Activated CD4-positive, CD25-positive, alpha-beta regulatory T cell treated with anti-CD3 and anti-CD28 coated beads, Interleukin-2, amount 50 U/mL, for 24 hours (primary cell): ENCODE data around the gene DZIP1L.
A peak's percentile ranks its signal among the peaks of the same experiment; 100 is the strongest.

Experiments
- ATAC-seq, 2 donors: fragments of 150-1000 bp; cut with Tn5 transposase; one replicate each; pipeline ENCODE4 v1.10.0; 2021; ENCODE audit warnings: mild to moderate bottlenecking in 1 of 2, moderate library complexity in 1 of 2

DZIP1L gene

GRCh38 chr3:138066383-138066782 lies 49.0 kb downstream of the DZIP1L start:
- ATAC-seq: peak; percentile 68 to 74

GRCh38 chr3:138065949-138066348 lies 49.5 kb downstream of the DZIP1L start:
- no peak for ATAC-seq

DNA sequence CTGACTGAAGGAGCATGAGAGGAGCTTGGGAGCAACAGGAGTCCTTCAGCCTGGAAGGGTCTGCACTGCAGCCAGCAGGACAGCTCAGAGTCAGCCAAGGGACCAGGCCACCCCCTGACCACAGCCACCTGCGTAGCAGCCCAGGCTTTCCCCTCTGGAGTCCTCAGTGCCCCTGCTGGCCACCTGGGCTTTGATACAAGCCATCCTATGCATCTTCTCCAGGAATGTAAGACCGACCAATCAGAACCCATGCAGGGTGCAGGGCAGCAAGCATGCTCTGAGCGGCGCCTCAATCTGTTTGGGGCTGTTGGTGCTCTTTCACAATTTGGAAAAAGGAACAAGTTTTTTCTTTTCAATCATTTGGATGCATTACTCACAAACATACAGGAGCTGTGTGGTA lies 52.0 kb downstream of the DZIP1L start:
- ATAC-seq: no peak

- no peak for ATAC-seq
Observed at GRCh38 chr3:138062626-138063025, 52.8 kb downstream of the DZIP1L start.

DNA sequence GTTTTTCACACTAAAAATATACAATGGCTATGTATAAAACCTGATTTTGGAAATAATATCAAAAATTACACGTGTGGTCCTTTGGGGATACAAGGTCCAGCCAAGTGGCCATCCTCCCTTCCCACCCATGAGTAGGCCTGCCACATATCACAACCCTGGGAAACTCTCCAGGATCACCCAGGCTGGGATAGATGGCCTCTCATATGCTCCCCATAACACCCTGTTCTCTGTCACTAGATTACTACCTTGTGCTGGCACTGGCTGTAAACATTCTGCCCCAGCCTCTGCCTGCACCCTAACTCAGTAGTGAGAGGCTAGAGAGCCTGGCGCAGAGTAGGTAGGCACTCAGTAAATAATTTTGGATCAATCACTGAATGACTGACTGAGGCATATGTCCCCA lies 53.4 kb downstream of the DZIP1L start:
- no peak for ATAC-seq

DNA sequence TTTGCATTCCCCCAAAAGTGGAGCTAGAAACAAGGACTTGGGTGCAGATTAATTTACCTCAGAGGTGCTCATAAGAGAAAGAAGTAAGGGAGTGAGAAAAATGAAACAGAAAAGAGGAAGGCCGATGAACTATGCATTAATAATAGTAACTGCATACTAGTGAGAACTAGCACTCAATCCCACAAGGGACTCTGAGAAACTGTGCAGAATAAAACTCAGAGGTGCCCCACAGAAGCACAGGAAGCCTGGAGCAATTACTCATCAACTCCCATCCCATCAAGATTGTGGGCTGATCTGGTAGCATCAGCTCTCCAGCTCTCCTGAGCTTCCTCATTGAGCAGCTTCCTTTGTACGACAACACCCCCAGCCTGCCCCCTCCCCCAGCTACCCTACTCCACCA lies 54.6 kb downstream of the DZIP1L start:
- no peak for ATAC-seq

DNA sequence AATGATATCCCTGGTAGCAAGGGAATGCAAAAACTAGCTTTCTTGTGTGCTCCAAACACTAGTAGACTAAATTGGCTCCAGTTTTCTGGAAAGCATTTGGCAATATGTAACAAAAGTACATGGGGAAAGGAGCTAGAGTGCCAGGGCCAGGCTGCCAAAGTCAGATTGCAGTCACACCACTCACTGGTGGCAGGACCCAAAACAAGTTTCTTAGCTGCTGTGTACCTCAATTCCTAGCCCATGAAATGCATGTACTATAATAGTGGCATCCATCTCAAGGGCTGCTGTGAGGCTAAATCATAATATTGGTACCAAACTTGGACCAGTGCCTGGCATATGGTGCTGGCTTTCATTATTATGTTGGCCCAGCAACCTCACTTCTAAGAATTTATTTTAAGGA lies 56.1 kb downstream of the DZIP1L start:
- ATAC-seq: no peak

- no peak for ATAC-seq
Observed at GRCh38 chr3:138057384-138057783, 58.0 kb downstream of the DZIP1L start.

GRCh38 chr3:138054057-138054456 lies 61.4 kb downstream of the DZIP1L start:
- ATAC-seq: no peak

GRCh38 chr3:138051947-138052802 lies 63.2 kb downstream of the DZIP1L start:
- no peak for ATAC-seq

GRCh38 chr3:138049157-138049919 lies 66.1 kb downstream of the DZIP1L start:
- ATAC-seq: no peak

DNA sequence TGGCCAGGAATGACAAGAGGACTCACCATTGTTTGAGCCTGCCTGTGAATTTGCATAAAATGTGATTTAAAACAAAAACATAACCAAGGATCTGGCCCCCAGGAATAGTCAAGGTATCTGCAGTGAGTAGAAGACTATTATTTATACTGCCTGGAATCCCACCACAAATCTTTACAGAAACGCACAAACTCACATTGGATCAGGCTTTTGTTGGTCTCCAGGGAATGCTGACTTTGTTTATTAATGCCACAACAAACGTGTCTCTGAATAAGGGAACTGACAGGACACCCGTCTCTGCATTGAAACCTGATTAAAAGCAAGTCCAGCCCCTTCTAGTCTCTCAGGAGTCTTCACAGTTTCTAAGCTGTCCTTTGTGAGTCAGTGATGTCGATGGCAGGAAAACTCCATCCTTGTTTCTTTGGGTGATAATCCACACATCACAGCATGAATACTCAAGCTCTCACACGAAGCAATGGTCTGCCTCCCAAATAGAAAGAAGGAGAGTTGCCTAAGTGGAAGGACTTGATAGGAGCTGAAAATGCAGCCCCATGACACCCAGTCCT lies 67.7 kb downstream of the DZIP1L start:
- no peak for ATAC-seq

- no peak for ATAC-seq
Observed at GRCh38 chr3:138046955-138047354, 68.5 kb downstream of the DZIP1L start.

DNA sequence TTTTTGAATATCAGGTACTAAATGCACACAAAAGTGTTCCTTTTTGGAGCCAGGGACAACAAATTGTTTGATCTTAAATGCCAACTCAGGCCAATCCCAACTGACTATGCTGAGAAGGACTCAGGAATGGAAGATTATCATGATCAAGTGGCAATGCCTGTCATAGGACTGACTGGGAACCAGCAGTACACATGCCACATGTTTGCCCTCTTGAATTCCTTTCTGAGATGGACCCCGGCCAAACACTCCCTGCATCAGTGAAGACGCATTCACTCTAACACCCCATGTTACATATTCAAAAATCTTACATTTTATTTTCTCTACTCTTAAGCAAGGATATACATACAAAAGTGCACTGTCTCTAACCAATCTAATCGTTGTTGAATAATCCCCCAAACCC lies 69.3 kb downstream of the DZIP1L start:
- no peak for ATAC-seq

DNA sequence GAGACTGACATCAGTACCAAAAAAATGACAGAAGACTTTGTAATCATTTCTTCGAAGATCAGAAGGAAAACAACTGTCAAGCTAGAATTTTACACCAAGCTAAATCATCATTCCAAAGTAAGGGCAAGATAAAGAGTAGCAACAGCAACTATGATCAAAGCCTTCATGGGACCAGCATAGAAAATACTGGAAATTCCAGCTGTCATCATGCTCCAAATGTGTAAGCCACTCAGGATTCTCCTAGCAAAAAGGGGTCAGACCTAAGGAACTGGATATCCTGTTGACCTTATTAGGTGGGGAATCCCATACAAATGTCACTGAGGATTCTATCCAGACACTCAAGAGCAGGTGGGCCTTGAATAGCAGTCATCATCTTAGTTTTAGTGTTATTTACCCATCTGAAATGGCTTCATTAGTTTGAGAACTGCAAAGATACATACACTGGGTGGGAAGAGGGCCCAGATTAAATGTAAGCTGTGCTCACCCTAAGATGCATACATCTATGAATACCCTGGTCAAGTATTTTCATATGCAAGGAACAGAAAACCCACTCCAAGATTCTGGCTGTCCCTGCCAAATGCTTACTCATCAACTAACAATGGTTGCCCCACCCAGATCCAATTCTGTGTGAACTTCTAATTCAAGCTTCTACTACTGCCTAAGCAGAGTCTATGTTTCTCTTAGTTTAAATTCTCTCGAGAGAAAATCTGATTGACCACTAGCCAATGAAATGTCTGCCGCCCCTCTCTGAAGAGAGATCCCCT lies 72.0 kb downstream of the DZIP1L start:
- ATAC-seq: no peak

- ATAC-seq: no peak
Observed at GRCh38 chr3:138042043-138042442, 73.4 kb downstream of the DZIP1L start.

DNA sequence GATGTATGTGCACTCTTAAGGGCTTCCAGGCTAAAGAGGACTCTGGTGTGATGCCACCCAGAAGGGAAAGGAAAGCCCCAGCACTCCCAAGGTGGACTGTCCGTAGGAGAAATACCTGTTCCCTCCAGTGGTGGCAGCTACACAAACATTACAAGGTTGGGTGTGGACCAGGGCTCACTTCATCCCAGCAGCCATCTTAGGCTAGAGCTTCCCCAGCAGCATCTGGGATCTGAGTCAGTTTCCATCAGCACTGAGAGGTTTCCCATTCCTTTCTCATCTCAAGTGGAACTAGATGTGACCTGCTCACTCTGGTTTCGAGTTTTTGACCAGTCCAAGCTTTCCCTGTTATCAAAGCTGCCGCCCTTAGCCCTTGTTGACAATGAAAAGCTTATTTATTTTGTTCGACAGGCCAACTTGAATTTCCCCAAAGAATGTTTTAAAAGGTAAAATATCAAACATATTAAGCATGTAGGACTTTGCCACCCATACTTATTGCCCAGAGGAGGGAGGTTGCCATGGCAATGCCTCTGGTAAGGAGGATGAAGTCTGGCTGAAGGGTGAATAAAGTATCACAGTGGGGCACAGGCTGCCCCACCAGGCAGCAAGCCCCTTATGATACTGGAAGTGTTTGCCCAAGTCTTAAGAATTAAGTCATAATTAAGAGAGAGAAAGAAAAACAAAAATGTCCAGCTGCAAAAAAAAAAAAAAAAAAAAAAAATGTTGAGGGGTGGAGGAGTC lies 76.5 kb downstream of the DZIP1L start:
- ATAC-seq: no peak

DNA sequence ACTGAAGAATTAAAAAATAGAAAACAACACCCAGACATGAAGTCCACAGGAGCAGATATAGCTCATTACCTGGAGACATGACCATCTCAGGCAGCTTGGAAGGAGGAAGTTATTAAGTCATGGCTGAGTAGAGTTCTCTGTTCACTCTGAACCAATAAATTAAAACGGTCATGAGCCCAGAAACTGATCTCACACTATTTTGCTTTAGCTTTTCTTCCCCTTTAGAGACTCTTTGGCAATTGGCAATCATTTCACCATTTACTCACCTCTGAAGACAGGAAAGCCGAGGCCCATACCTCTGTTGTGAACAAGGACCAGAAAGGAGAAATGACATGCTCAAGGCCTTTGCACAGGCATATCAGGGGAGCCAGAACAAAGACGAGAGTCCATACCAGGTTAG lies 78.8 kb downstream of the DZIP1L start:
- no peak for ATAC-seq

GRCh38 chr3:138034918-138035317 lies 80.5 kb downstream of the DZIP1L start:
- ATAC-seq: no peak

DNA sequence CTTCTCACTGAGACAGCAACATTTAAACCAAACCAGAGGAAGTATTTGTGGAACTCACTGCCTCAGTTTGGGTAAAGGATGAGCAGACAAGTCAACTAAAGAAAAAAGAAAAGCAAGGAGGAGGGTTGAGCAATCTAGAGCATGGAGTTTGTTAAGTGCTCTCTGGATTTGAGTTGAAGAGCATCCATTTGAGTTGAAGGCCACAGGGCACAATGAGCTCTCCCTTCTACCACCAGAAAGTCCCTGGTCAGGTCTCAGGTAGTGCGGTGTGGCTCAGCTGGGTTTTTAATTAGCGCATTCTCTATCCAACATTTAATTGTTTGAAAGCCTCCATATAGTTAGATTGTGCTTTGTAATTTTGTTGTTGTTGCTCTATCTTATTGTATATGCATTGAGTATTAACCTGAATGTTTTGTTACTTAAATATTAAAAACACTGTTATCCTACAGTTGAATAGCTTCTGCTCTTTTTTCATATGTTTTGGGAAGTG lies 82.2 kb downstream of the DZIP1L start:
- no peak for ATAC-seq

DNA sequence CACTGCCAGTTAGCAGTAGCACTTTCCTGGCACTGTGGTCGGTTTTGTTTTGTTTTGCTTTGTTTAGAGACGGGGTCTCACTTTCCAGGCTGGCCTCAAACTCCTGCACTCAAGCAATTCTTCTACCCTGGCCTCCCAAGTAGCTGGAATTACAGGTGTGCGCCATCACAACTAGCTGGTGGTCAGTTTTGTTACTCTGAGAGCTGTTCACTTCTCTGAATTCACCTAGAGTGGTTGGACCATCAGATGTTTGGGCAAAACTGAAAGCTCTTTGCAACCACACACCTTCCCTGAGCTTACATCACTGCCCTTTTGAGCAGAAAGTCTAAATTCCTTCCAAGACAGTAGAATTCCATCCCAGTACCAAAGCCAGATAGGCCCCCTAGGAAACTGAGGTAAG lies 82.8 kb downstream of the DZIP1L start:
- ATAC-seq: no peak

- no peak for ATAC-seq
Observed at GRCh38 chr3:138031536-138031935, 83.9 kb downstream of the DZIP1L start.
